GM12878 (cell line): ENCODE results near the gene MRRF.

Source experiments
- CTCF ChIP-seq, 3 experiments: IDR thresholded peaks in 2 of 3; conservative IDR thresholded peaks in 1 of 3; 2 replicates each; pipeline ENCODE4 v1.5.1; 2011; ENCODE audit warnings: low read depth in 3 of 3, low read length in 3 of 3, mild to moderate bottlenecking in 3 of 3, control low read depth in 2 of 3, moderate library complexity in 2 of 3, inconsistent platforms in 1 of 3, mixed read lengths in 1 of 3; ENCODE audit not compliant: control insufficient read depth in 2 of 3, insufficient read depth in 1 of 3; ENCODE audit errors: extremely low read depth in 1 of 3
- EZH2 ChIP-seq: IDR thresholded peaks from 2 replicates; pipeline ENCODE4 v1.6.1; 2012; ENCODE audit warnings: low read depth, mild to moderate bottlenecking, control low read depth, inconsistent platforms, low read length, borderline replicate concordance; ENCODE audit not compliant: control insufficient read depth
- HCFC1 ChIP-seq: fragments of 150-350 bp; IDR thresholded peaks from 2 replicates; pipeline ENCODE4 v1.6.1; 2014; ENCODE audit warnings: low read length
- MXI1 ChIP-seq: fragments of 150-350 bp; IDR thresholded peaks from 2 replicates; pipeline ENCODE4 v1.6.1; 2011; ENCODE audit warnings: low read depth, mild to moderate bottlenecking, inconsistent platforms, low read length, improper control_type of control experiment
- NR2C2 ChIP-seq: IDR thresholded peaks from 2 replicates; pipeline ENCODE4 v1.6.1; 2011; ENCODE audit warnings: borderline replicate concordance, low read depth; ENCODE audit not compliant: control insufficient read depth, insufficient read length
- PML ChIP-seq: IDR thresholded peaks from 2 replicates; pipeline ENCODE4 v1.6.1; 2012; ENCODE audit warnings: low read length, inconsistent platforms
- POLR2A ChIP-seq: IDR thresholded peaks from 2 replicates; pipeline ENCODE4 v1.6.1; 2011; ENCODE audit warnings: low read depth, mild to moderate bottlenecking, low read length
- POLR2AphosphoS5 ChIP-seq: IDR thresholded peaks from 2 replicates; pipeline ENCODE4 v1.6.1; 2011; ENCODE audit warnings: mild to moderate bottlenecking, low read length, inconsistent platforms
- RAD51 ChIP-seq: fragments of 450-650 bp; IDR thresholded peaks from 2 replicates; pipeline ENCODE4 v1.6.1; 2016; ENCODE audit warnings: moderate library complexity, mild to moderate bottlenecking, inconsistent platforms
- RFX5 ChIP-seq: IDR thresholded peaks from 2 replicates; pipeline ENCODE4 v1.6.1; 2011; ENCODE audit warnings: low read depth, low read length, improper control_type of control experiment

GRCh38 chr9:122244349-122244748 is 20.3 kb upstream of the MRRF start:
- TF ChIP-seq HCFC1: no peak
- TF ChIP-seq MXI1: no peak
- no peak for TF ChIP-seq POLR2A
- no peak for TF ChIP-seq NR2C2
- no peak for TF ChIP-seq RFX5
- TF ChIP-seq PML: no peak
- no peak for TF ChIP-seq CTCF (IDR thresholded peaks at IDR 0.05 in 2 of 3, conservative IDR thresholded peaks at IDR 0.05 in 1 of 3; ENCODE audit: control insufficient read depth in 2 of 3, extremely low read depth in 1 of 3, insufficient read depth in 1 of 3, low read depth in 3 of 3, low read length in 3 of 3)
- no peak for TF ChIP-seq POLR2AphosphoS5
- TF ChIP-seq EZH2: no peak
- TF ChIP-seq RAD51: no peak
